AML-193 (cell line): ENCODE data around the gene LILRB2.
"Not testable (repeated sequence)": the region's sequence is repeated elsewhere in the genome, so short reads cannot be mapped to it uniquely, and the experiment has no call there.

ENCODE experiments used
- DNase-seq, 2 experiments: peaks; one replicate each; lab custom pipeline; 2025; lab: John Stamatoyannopoulos, UW

Gene LILRB2

GRCh38 chr19:54240372-54241336 lies 40.3 kb downstream of the LILRB2 start:
- DNase-seq, result not testable (repeated sequence)

- not testable (repeated sequence) for DNase-seq
Measured at GRCh38 chr19:54239491-54240371, 41.2 kb downstream of the LILRB2 start.

- DNase-seq, result no peak
Measured at GRCh38 chr19:54233941-54234340, 47.0 kb downstream of the LILRB2 start.

GRCh38 chr19:54231077-54231931 lies 49.6 kb downstream of the LILRB2 start:
- DNase-seq, result peak; percentile 75 to 81

GRCh38 chr19:54230031-54230430 lies 50.9 kb downstream of the LILRB2 start:
- DNase-seq, result no peak

GRCh38 chr19:54229146-54229545 lies 51.8 kb downstream of the LILRB2 start:
- no peak for DNase-seq

- not testable (repeated sequence) for DNase-seq
Measured at GRCh38 chr19:54224619-54225018, 56.3 kb downstream of the LILRB2 start.

GRCh38 chr19:54223937-54224281 lies 57.0 kb downstream of the LILRB2 start:
- DNase-seq, result not testable (repeated sequence)
